ENCODE measurements around the gene GON4L. TPM values are rescaled to one million over a fixed set of nuclear protein-coding genes. Genes with fewer than 3 reads are reported as not detected.

Gene GON4L
- total RNA-seq, 1 experiment from 2014 or later: 67.1 TPM

GRCh38 chr1:155794605-155795245 lies 62.3 kb downstream of the GON4L start:
- H3K4me1 Mint-ChIP-seq (ENCODE audit: low read depth, unreplicated experiment): no peaks in the 10 kb centered on the region

DNA sequence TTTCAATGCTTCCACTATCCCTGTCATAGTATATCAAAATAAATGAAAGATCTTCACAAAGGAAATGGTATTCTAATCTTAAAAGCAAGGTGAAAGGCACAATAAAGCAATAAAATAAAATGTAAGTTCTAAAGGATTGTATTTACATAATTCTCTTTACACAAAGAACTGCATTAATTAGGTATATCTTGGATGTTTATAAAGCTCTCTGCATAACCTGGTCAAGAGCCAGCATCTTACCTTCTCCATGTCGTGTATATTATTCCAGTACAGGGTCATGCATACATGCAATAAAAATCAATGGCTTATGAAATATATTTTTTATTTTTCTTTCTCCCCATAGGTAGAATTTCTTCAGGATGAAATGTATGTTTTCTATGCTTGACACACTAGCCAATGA lies 63.8 kb downstream of the GON4L start:
- no peak overlapping the region for H3K27ac Mint-ChIP-seq (ENCODE audit: unreplicated experiment)
- H3K36me3 Mint-ChIP-seq (ENCODE audit: insufficient read depth, unreplicated experiment): peaks cover 28% of the 10 kb centered on the region
- H3K4me3 Mint-ChIP-seq (ENCODE audit: low read depth, unreplicated experiment): no peak overlapping the region
- CTCF ChIA-PET: no interaction called here
- no peaks in the 10 kb centered on the region for H3K27me3 Mint-ChIP-seq (ENCODE audit: unreplicated experiment)
- TF ChIP-seq, protein P1, sequence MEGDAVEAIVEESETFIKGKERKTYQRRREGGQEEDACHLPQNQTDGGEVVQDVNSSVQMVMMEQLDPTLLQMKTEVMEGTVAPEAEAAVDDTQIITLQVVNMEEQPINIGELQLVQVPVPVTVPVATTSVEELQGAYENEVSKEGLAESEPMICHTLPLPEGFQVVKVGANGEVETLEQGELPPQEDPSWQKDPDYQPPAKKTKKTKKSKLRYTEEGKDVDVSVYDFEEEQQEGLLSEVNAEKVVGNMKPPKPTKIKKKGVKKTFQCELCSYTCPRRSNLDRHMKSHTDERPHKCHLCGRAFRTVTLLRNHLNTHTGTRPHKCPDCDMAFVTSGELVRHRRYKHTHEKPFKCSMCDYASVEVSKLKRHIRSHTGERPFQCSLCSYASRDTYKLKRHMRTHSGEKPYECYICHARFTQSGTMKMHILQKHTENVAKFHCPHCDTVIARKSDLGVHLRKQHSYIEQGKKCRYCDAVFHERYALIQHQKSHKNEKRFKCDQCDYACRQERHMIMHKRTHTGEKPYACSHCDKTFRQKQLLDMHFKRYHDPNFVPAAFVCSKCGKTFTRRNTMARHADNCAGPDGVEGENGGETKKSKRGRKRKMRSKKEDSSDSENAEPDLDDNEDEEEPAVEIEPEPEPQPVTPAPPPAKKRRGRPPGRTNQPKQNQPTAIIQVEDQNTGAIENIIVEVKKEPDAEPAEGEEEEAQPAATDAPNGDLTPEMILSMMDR (IDR thresholded peaks at IDR 0.05; ENCODE audit: unreplicated experiment): no peak
- intact Hi-C loops (cut with micrococcal nuclease; ENCODE audit: unreplicated experiment): no loop called here
- DNase-seq: no peak
- BruUV-seq (replicated peaks): no TSS peak
- no peaks in the 10 kb centered on the region for H3K9me3 Mint-ChIP-seq (ENCODE audit: low read depth, unreplicated experiment)
- no peaks in the 10 kb centered on the region for H3K4me1 Mint-ChIP-seq (ENCODE audit: low read depth, unreplicated experiment)

More at GRCh38 chr1:155794605-155795245, 62.3 kb downstream of the GON4L start:
- intact Hi-C loops (cut with micrococcal nuclease; ENCODE audit: unreplicated experiment): no loop called here
- DNase-seq: no peak
- Mint-ChIP-seq H3K4me3 (ENCODE audit: low read depth, unreplicated experiment) (no peak overlapping the region), H3K27me3 (ENCODE audit: unreplicated experiment) (no peaks in the 10 kb centered on the region), H3K27ac (ENCODE audit: unreplicated experiment) (no peak overlapping the region), H3K9me3 (ENCODE audit: low read depth, unreplicated experiment) (no peaks in the 10 kb centered on the region), H3K36me3 (ENCODE audit: insufficient read depth, unreplicated experiment) (peaks cover 24% of the 10 kb centered on the region)
- CTCF ChIA-PET: interaction anchor here (0.7 kb wide), 1 partner anchor 11 kb away, joined by 4 read pairs; no protein-coding TSS in a partner anchor
- TF ChIP-seq, protein P1 (IDR thresholded peaks at IDR 0.05; ENCODE audit: unreplicated experiment): no peak
- no TSS peak for BruUV-seq (replicated peaks)

DNA sequence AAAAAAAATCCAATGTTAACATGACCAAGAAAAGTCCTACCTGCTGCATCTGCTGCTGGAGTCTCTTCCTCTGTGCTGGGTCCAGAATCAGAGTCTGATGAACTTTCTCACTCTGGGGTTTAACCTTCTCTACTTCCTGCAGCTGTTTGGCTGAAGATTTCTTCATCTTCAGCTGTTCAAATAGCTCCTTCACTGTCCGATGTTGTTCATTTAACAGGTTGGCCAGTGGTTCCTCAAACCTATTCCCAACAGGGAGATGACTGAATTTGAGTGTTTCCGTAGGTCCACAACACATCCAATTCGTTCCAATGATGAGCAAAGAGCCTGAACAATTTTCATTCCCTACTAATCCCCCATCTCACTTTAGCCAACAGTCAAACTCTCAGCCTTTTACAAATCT lies 79.4 kb downstream of the GON4L start:
- Mint-ChIP-seq H3K4me1 (ENCODE audit: low read depth, unreplicated experiment) (peaks cover 8% of the 10 kb centered on the region), H3K36me3 (ENCODE audit: insufficient read depth, unreplicated experiment) (peaks cover 44% of the 10 kb centered on the region), H3K4me3 (ENCODE audit: low read depth, unreplicated experiment) (no peak overlapping the region), H3K27me3 (ENCODE audit: unreplicated experiment) (no peaks in the 10 kb centered on the region), H3K9me3 (ENCODE audit: low read depth, unreplicated experiment) (no peaks in the 10 kb centered on the region), H3K27ac (ENCODE audit: unreplicated experiment) (no peak overlapping the region)
- intact Hi-C loops (cut with micrococcal nuclease; ENCODE audit: unreplicated experiment): no loop called here
- no peak for DNase-seq
- CTCF ChIA-PET: no interaction called here
- TF ChIP-seq, protein P1 (IDR thresholded peaks at IDR 0.05; ENCODE audit: unreplicated experiment): no peak
- BruUV-seq (replicated peaks): no TSS peak

- CTCF ChIA-PET: no interaction called here
Observed at GRCh38 chr1:155776414-155776813, 80.6 kb downstream of the GON4L start.

More at GRCh38 chr1:155776414-155776813, 80.6 kb downstream of the GON4L start:
- intact Hi-C loops (cut with micrococcal nuclease; ENCODE audit: unreplicated experiment): no loop called here
- Mint-ChIP-seq H3K27ac (ENCODE audit: unreplicated experiment) (no peak overlapping the region), H3K4me3 (ENCODE audit: low read depth, unreplicated experiment) (no peak overlapping the region), H3K36me3 (ENCODE audit: insufficient read depth, unreplicated experiment) (peaks cover 52% of the 10 kb centered on the region), H3K9me3 (ENCODE audit: low read depth, unreplicated experiment) (no peaks in the 10 kb centered on the region), H3K4me1 (ENCODE audit: low read depth, unreplicated experiment) (no peaks in the 10 kb centered on the region), H3K27me3 (ENCODE audit: unreplicated experiment) (no peaks in the 10 kb centered on the region)
- TF ChIP-seq, protein P1 (IDR thresholded peaks at IDR 0.05; ENCODE audit: unreplicated experiment): no peak
- DNase-seq: no peak
- no TSS peak for BruUV-seq (replicated peaks)
